GM19351 (cell line): ENCODE results near the gene HELT.

Source experiments
- ATAC-seq: cut with Tn5 transposase; IDR thresholded peaks from one replicate; pipeline ENCODE4 v1.9.1; 2021; ENCODE audit warnings: mild to moderate bottlenecking, moderate library complexity; ENCODE audit not compliant: unreplicated experiment

The HELT gene

DNA sequence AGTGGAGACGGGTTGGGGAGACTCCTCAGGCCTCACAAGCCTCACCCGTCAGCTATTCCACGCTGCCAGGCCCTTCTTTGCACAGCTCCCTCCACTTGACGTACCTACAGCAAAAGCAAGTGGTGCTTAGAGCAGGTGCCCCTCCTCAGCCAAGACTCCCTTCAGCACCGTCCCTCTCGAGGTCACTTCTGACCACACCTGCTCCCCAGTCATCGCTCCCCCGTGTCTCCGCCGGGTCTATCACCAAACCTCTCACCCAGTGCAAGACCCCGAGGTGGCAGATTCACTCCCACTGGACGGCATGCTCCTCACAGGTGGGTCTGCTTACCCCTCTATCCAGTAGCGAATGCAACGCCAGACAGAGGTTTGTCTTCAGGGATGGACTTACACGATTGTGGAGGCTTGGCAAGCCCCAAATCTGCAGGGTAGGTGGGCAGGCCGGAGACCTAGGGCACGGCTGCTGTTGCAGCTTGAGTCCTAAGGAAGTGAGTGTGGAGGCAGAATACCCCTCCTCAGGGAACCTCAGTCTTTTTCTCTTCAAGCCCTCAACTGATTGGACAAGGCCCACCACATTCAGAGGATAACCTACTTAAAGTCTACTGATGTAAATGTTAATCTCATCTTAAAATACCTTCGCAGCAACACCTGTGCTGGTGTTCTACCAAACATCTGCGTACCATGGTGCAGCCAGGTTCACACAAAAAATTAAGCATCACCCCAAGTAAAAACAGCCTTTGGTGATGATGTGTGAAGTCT is 14.5 kb upstream of the HELT start:
- no peak for ATAC-seq

DNA sequence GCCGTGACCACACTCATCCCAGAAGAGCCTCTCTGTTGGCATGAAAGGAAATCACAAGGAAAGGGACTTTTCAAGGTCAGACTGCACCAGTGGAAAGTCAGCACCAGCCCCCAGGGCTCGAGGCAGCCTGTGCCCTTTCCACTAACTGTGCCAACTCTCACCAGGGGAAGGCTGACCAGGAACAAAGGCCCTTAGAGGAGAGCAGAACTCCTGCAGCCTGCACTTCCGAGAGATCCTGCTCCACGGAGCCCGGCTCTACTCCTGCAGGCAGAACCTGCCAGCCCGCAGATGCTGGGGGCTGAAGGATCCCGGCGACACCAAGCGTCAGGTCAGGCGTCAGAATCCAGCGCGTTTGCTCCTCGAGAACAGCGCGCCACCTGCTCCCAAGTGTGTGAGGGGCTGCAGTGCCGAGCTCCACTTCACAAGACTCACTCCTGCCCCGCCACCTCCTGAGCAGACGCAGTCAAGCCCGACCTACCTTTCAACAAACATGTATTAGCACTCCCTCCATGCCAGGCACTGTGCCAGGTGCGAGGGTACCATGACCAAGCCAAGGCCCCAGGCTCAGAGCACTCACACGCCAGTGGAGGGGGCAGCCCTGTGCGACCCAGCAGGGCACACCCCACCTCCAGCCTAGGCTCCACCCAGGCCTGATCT is 13.6 kb upstream of the HELT start:
- ATAC-seq = peak; percentile 41

DNA sequence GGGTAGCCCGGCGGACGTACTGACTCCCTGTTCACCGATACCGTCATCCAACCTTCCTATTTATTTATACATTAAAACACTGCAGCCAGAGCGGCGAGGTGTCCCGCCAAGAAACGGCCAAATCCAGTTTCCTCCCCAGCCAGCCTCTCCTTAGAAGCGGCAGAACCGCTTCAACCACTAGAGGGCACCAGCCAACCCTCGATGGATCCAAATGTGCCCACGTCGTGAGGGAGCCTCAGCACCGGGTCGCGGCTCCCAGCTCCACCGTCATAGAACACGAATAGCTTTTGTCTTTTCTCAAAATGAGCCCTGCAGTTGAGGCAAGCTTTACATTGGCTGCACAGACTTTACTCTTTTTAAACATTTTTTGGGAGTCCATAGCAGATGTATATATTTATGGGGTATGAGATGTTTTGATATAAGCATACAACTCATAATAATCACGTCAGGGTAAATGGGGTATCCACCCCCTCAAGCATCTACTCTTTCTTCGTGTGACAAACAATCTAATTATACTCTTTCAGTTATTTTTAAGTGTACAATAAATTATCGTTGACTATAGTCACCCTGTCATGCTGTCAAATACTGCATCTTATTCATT is 13.0 kb upstream of the HELT start:
- peak; percentile 93 for ATAC-seq

DNA sequence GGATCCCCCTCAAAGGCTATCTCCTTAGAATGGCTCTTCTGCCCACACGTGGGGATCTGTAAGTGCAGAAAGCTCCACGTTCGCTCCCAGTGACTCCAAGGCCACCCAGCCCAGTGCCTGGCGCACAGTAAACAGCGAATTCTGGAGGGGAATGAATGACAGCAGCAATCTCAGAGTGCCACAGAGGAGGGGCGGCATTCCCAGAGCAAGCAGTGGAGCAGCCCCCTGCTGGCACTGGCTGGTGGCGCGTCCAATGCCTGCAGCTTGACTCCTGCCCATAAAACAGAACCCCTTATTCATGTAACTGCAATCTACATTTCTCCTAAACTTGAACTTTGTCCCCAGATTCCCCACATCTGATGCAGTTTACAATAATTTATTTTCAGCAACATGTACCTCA is 6.9 kb upstream of the HELT start:
- no peak for ATAC-seq

DNA sequence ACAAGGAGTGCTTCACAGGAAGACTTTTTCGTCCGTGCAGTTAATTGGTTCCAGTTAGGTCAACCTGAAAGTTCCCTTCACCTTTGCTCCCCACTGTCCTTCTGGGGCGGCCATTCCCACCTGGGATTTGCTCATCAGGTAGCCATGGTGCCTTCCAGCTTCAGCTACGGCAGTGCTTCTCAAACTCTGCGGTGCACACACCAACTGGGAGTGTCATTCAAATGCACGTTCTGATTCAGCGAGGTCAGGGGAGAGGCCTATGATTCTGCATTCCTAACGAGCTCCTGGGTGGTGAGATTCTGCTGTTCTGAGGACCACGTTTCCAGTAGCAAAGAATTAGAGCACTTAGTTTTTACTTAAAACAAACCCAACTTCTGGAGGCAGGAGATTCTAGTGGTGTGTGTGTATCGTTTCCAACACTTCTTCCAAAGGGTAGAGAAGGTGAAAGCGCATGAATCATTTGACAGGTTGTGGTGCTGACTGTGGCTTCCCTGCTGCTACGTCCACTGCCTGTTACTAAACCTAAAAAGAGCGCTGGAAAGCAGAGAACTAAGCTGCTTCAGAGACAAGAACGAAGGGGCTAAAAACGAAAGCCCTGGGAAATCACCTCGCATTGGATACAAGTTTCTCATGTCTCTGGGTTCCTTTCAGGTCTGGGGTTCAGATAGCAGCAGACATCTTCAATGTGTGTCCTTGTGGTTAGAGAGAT is 4.7 kb upstream of the HELT start:
- ATAC-seq = no peak

DNA sequence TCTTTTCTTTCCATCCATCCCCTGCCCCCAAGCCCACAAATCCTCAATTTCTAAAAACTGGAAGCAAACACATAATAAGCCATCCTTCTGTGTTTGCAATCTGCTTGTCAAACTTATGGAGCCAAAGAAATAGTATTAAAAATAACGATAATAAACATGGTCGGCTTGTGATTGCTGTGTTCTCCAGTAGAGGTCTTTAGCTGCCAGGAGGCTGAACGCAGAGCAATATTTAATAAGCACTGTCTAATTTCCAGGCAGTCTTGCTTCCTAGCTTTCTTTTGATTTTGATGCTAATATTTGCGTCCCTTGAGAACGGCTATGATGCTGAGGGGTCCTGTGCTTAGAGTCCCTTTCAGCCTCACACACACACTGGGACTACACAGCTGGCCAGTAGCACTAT is 3.2 kb upstream of the HELT start:
- no peak for ATAC-seq

DNA sequence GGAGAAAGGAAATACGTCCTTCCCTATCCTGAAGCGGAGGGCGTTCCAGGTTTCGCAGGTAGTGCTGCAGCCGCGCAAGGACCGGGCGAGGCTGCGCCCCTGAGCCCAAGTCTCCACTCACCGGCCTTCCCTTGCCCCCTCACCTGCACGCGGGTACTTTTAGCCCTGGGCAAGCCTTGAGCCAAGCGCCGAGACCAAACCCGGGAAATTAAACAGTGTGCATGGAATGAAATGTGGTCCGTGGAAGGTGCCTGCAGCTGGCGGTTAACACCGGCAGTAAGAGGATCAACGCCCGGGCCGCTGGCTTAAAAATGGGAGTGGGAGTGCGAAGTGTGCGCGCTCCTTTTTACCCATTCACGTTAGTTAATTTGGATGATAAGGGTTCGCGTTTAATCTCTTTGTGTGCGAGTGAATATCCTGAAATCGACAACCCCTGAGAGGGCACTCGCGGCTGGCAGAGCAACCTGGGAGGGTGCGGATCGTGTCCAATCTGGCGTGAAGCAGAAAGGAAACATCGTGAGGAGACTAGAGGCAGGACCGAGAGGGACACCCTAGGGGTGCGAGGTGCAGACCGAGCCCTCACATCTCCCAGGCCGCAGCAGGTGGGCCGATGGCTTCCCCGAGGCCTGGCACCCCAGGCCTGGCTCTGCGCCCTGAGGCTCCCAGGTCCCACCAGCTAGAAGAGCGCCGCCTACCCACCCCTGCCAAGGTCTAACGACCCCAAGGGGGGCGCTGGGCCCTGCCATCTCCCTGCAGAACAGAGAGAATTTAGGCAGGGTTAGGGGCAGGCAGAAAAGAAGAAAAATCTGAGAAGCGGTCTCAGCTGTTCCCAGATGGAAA is 2.0 kb upstream of the HELT start:
- ATAC-seq = no peak

DNA sequence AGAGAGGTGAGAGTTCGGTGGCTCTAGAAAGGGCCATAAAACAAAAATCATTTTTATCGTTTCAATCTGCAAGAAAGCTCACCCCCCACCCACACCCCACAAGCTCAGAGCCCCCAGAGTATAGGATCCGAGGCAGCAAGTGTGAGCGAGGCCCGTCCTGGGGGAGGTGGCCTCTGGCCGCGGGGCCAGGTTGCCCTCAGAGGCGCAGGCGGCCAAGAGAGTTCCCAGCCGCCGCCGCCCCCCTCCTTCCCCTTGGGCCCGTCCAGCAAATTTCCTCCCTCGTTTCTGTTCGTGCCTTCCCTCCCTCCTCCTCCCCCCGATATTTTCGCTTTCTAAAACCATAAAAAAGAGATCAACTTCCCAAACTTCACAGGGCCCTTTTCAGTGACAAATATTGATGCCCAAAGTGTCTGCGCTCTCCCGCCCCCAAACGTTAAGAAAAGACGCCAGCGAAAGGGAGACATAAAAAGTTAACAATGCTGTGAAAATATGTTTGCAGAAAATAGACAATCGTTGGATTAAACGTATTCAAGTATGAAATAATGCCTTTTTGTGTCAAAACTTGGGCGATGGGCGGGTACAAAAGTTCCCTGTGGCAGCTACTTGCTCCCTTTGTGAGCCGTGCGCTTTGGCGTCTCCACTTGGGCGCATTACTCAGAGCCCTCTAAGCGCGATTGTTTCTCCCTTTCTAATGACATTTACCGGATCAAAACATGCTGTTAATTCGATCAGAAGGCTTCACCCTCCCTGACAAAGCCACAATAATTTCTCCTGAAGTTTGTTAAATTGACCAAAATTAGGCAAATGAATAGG is 1.1 kb upstream of the HELT start:
- ATAC-seq = no peak

DNA sequence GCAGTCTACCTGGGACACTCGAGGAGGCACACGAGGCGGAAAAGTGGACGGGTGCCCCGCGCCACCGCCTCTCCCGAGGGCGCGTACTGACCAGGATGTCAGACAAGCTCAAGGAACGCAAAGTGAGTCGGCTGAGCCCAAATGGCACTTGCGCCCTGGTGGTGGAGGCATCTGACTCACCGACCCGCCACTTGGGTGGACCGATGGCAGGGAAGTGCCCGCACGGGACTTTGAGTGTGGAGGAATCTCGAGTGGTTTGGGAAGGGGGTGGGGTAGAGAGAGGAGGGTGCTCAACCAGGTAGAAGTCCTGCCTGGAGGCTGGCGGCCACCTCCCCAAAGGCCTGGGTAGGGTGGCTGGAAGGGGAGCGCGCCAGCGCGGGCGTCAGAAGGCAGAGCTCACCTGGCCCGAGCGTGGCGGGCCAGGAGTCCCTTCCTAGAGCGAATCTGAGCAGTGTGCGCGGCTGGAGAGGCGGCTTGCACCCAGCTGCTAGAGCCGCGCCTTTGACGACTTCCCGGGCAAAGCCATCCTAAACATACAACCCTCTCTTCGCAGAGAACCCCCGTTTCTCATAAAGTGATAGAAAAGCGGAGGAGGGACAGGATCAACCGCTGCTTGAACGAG is 655 bp downstream of the HELT start:
- ATAC-seq = no peak

DNA sequence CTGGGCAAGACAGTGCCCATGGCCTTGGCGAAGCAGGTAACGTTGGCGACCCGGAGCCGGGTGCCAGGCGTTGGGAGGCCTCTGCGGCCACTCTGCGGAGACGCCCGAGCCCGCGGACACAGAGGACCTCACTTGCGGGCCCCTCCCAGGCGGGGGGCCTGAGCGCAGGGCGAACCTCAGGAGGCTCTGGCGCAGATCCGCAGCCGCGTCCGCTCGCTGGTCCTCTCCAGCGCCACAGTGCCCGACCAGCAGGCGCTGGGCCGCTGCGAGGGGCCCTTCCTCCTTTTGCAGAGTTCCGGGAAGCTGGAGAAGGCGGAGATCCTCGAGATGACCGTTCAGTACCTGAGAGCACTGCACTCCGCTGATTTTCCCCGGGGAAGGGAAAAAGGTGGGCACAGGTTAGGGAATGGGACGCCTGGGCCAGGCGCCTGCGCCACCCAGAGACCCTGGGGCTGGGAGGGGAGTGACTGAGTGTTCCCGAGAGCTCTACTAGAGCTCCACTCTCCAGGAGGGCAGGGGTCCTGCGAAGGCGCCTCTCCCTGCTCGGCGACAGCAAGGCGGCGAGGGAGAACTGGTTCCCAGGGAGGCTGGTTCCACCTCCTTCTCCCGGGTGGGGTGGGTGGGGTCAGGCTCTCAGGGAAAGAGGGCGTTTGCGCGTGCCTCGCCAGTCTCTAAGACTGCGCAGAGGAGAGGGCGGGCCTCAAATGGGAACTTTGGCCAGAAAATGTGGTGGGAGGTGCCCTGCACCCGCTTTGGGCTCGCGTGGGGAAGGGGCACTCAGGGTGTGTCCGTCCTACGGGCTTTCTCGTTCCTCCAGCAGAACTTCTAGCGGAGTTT is 1.4 kb downstream of the HELT start:
- no peak for ATAC-seq

DNA sequence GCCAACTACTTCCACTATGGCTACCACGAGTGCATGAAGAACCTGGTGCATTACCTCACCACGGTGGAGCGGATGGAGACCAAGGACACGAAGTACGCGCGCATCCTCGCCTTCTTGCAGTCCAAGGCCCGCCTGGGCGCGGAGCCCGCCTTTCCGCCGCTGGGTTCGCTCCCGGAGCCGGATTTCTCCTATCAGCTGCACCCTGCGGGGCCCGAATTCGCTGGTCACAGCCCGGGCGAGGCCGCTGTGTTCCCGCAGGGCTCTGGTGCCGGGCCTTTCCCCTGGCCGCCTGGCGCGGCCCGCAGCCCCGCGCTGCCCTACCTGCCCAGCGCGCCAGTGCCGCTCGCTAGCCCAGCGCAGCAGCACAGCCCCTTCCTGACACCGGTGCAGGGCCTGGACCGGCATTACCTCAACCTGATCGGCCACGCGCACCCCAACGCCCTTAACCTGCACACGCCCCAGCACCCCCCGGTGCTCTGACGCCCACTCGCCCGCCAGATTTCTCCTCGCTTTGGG is 2.1 kb downstream of the HELT start:
- ATAC-seq = no peak

DNA sequence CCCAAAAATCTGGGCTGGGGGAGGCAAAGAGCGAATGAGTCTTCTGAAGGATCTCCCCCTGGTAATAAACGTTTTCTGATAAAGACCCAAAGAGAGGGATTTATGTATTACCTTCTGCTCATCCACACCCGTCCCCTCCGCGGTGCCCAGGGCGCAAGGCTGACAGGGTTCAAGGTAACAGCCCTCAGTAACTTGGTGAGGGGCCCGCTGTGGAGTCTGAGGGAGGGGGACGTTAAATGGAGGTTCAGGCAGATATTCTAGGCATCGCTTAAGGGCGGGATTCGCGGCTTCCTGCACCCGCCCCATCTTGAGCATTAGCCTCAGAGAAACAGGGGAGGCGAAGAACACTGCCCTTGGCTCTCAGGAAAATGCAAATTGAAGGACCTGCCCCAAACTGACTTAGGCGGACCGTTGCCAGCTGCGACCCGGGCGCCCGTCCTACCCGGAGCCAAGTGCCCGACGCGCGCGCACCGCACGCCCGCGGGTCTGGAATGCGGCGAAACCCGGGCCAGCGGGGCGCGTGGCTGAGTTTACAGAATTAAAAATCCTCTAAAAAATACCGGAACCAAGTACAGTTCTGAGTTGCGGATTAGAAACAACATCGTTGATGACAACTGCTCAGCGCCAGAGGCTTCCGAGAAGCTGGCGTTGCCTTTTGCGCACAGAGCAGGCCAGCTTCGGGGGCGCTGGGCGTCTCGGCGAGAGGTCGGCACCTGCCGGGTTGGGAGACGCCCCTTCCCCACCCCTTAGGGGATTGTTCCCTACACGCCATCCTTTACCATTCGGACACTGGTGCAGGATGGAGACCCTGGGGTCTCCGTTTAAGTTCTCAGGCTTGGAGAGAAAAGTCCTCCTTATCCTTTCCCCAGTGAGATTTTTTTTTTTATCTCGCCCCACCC is 2.8 kb downstream of the HELT start:
- ATAC-seq = no peak

DNA sequence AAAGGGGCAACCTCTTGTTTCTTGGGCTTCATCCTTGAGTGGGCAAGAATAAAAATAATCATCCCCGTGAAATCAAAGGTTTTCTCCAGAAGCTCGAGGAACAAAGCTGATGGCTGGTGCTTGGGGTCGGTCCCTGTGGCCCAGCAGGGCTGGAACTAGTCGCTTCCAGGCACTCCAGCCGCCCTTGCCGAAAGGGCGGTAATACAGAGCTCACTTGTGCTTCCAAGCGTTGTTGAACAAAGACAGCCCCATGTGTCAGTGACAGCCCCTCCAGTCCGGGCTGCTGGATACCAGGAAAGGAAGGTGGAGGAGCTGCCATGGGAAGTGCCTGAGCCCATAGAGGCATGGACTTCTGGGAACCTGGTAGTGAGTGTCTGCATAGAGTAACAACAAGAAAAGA is 5.2 kb downstream of the HELT start:
- no peak for ATAC-seq

DNA sequence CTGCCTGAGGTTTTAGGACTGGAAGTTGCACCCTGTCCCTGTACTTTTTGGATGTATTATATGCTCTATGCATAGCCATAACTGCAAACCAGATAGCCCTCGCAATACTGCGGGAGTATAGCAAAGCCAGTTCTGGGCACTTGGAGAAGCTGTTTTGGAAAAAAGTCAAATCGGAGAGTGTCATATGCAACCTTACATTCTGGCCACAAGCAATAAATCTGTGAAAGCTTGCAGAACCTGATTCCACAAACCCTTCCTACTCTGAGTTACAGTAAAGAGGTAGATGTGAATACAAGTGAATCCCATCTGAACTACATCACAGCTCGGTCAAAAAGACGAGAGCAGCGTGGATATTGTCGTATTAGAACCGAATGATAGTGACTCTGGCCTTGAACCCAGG is 10.3 kb downstream of the HELT start:
- no peak for ATAC-seq

DNA sequence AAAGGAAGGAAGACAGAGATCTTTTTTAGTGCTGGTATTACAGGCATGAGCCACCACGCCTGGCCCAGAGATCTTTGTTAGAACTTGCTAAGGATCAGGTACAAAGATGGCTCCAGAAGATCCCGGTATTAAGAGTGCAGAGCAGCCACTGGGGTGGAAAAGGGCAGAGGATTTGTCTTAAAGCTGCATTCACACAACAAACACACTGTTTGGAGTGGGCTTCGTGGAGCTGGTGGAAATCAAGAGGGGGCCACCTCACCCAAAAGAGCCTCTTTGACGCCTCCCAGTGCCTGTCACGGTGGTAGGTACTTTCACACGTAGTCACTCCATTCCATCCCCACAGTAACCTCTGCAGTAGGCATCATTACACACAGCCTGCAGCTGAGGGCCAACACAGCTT is 13.3 kb downstream of the HELT start:
- ATAC-seq = no peak

DNA sequence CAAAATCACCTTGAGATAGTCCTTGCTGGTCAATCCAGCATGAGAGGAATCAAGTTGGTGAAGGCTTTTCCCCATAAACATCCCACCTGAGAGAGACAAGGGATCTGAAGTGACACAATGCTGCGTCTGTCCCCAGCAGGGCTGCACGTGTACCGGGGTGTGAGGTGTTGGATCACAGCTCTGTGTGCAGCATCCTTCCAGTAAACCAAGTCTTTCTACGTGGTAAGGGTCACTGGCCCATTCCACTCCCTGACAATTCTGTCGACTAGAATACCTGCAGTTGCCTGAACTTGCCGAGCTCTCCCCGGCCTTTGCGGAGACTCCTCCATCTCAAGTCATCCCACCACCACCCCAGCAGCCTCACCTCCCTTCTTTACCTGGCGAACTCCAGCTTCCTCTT is 14.8 kb downstream of the HELT start:
- ATAC-seq = no peak

DNA sequence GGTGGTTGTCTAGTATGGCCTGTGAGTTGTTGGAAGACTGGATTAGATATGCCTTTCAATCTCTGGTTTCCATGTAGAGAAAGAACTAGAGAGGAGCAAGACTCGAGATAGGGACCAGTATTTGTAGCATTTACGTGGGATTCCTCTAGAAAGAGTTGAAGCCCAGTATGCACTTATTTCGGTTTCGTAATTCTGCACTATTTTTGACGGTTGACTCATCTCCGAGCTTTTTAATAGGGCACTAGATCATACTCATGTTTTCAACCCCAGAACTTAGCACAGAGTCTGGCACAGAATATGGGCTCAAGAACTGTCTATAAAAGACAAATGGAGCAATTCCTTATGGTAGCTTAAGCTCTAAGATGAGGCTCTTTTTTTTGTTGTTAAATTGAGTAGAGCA is 15.7 kb downstream of the HELT start:
- no peak for ATAC-seq
